Activated CD4-positive, alpha-beta T cell treated with anti-CD3 and anti-CD28 coated beads, Interleukin-2, amount 10 ng/mL, durations not matched to agents 7 days and 5 days (primary cell): ENCODE data around the gene TEX264. TPM values are rescaled to one million over a fixed set of nuclear protein-coding genes. Genes with fewer than 3 reads are reported as not detected.

Source experiments
- CTCF ChIA-PET: fragments of 350-600 bp; sonication (Branson Sonifier 250); formaldehyde crosslinking; loops from one replicate; lab custom pipeline; 2021; ENCODE audit warnings: antibody characterized with exemption; lab: Charles Lee
- POLR2A ChIA-PET: fragments of 350-600 bp; sonication (Branson Sonifier 250); formaldehyde crosslinking; loops from one replicate; lab custom pipeline; 2021; ENCODE audit warnings: antibody characterized with exemption; lab: Charles Lee
- DNase-seq: peaks from one replicate; pipeline ENCODE4 v3.0.0-alpha.2; 2020
- H3K27ac Mint-ChIP-seq: one replicate; pipeline ENCODE4 v1.8.0; 2021; ENCODE audit warnings: mild to moderate bottlenecking, moderate library complexity, mixed read lengths
- H3K27me3 Mint-ChIP-seq: one replicate; pipeline ENCODE4 v1.8.0; 2021; ENCODE audit warnings: mixed read lengths
- H3K36me3 Mint-ChIP-seq: one replicate; pipeline ENCODE4 v1.8.0; 2021; ENCODE audit warnings: low read depth, mixed read lengths
- H3K4me1 Mint-ChIP-seq: one replicate; pipeline ENCODE4 v1.8.0; 2021; ENCODE audit warnings: mixed read lengths
- H3K4me3 Mint-ChIP-seq: one replicate; pipeline ENCODE4 v1.8.0; 2021; ENCODE audit warnings: mild to moderate bottlenecking, moderate library complexity, mixed read lengths
- H3K9me3 Mint-ChIP-seq: one replicate; pipeline ENCODE4 v1.8.0; 2021; ENCODE audit warnings: mixed read lengths
- total RNA-seq, 2 experiments: library from RNA; stranded (reverse); gene quantifications; one replicate each; pipeline ENCODE4 v1.2.3, GENCODE V29; 2021

The TEX264 gene
- total RNA-seq, 2 experiments from 2014 or later, result 75.2 to 81.4 TPM

- no peak for DNase-seq
- Mint-ChIP-seq H3K4me1 (peaks cover 9% of the 10 kb centered on the region), H3K9me3 (peaks cover 12% of the 10 kb centered on the region), H3K4me3 (no peak overlapping the region), H3K36me3 (peaks cover 1% of the 10 kb centered on the region), H3K27me3 (peaks cover 17% of the 10 kb centered on the region), H3K27ac (no peak overlapping the region)
- CTCF ChIA-PET, result interaction anchor here (1.2 kb wide), 1 partner anchor 12 kb away, joined by 4 read pairs; no protein-coding TSS in a partner anchor
- POLR2A ChIA-PET, result no interaction called here
Observed at GRCh38 chr3:51751287-51751686, 80.2 kb downstream of the TEX264 start.

Other genes starting within 250 kb of the TEX264 start
- 10 to 100 TPM; 35.4 to 37.3 TPM for gene DCAF1, start 171.2 kb upstream of the TEX264 start, total RNA-seq
- 10 to 100 TPM; 30.0 to 31.0 TPM for gene RAD54L2, start 132.5 kb upstream of the TEX264 start, total RNA-seq
- gene GRM2, start 35.8 kb downstream of the TEX264 start, total RNA-seq, result 1 to 10 TPM; 2.4 to 3.0 TPM
- not detected for gene IQCF6, start 108.0 kb downstream of the TEX264 start, total RNA-seq
- not detected for gene IQCF2, start 190.4 kb downstream of the TEX264 start, total RNA-seq
- not detected for gene IQCF5, start 204.3 kb downstream of the TEX264 start, total RNA-seq
- not detected for gene IQCF1, start 232.1 kb downstream of the TEX264 start, total RNA-seq